ENCODE data around the gene CCR6.
"Not testable (repeated sequence)": the region's sequence is repeated elsewhere in the genome, so short reads cannot be mapped to it uniquely, and the experiment has no call there.

The CCR6 gene

GRCh38 chr6:167141667-167142432, 19.0 kb downstream of the CCR6 start:
- no peak for DNase-seq (ENCODE audit: low read depth, low spot score)

GRCh38 chr6:167142433-167142761, 19.5 kb downstream of the CCR6 start:
- no peak for DNase-seq (ENCODE audit: low read depth, low spot score)

GRCh38 chr6:167143041-167143440, 20.1 kb downstream of the CCR6 start:
- DNase-seq (ENCODE audit: low read depth, low spot score) = no peak

GRCh38 chr6:167145461-167145860, 22.6 kb downstream of the CCR6 start:
- DNase-seq (ENCODE audit: low read depth, low spot score) = no peak

GRCh38 chr6:167146135-167146534, 23.2 kb downstream of the CCR6 start:
- no peak for DNase-seq (ENCODE audit: low read depth, low spot score)

GRCh38 chr6:167146977-167147376, 24.1 kb downstream of the CCR6 start:
- DNase-seq (ENCODE audit: low read depth, low spot score) = no peak

GRCh38 chr6:167148021-167148420, 25.1 kb downstream of the CCR6 start:
- no peak for DNase-seq (ENCODE audit: low read depth, low spot score)

- no peak for DNase-seq (ENCODE audit: low read depth, low spot score)
Measured at GRCh38 chr6:167148997-167149396, 26.1 kb downstream of the CCR6 start.

GRCh38 chr6:167150941-167151549, 28.1 kb downstream of the CCR6 start:
- no peak for DNase-seq (ENCODE audit: low read depth, low spot score)

- DNase-seq (ENCODE audit: low read depth, low spot score) = no peak
Measured at GRCh38 chr6:167151648-167152047, 28.8 kb downstream of the CCR6 start.

- no peak for DNase-seq (ENCODE audit: low read depth, low spot score)
Measured at GRCh38 chr6:167152862-167153261, 30.0 kb downstream of the CCR6 start.

GRCh38 chr6:167153521-167153959, 30.6 kb downstream of the CCR6 start:
- no peak for DNase-seq (ENCODE audit: low read depth, low spot score)

GRCh38 chr6:167154291-167154690, 31.4 kb downstream of the CCR6 start:
- no peak for DNase-seq (ENCODE audit: low read depth, low spot score)

- no peak for DNase-seq (ENCODE audit: low read depth, low spot score)
Measured at GRCh38 chr6:167154895-167155294, 32.0 kb downstream of the CCR6 start.

- no peak for DNase-seq (ENCODE audit: low read depth, low spot score)
Measured at GRCh38 chr6:167157414-167157813, 34.5 kb downstream of the CCR6 start.

GRCh38 chr6:167157863-167158262, 35.0 kb downstream of the CCR6 start, which contains the start of gene GPR31:
TSS of gene GPR31 (minus strand) at chr6:167157980. CDS start at chr6:167157831, 149 bp downstream.
- DNase-seq (ENCODE audit: low read depth, low spot score) = no peak

- no peak for DNase-seq (ENCODE audit: low read depth, low spot score)
Measured at GRCh38 chr6:167161851-167162467, 39.1 kb downstream of the CCR6 start.

GRCh38 chr6:167162591-167162990, 39.7 kb downstream of the CCR6 start:
- DNase-seq (ENCODE audit: low read depth, low spot score) = no peak

- DNase-seq (ENCODE audit: low read depth, low spot score) = no peak
Measured at GRCh38 chr6:167163476-167164011, 40.6 kb downstream of the CCR6 start.

GRCh38 chr6:167164261-167164660, 41.4 kb downstream of the CCR6 start:
- no peak for DNase-seq (ENCODE audit: low read depth, low spot score)

GRCh38 chr6:167165858-167166471, 43.1 kb downstream of the CCR6 start:
- DNase-seq (ENCODE audit: low read depth, low spot score) = no peak

GRCh38 chr6:167167699-167168098, 44.8 kb downstream of the CCR6 start:
- not testable (repeated sequence) for DNase-seq (ENCODE audit: low read depth, low spot score)

Data from activated CD4-positive, CD25-positive, alpha-beta regulatory T cell treated with anti-CD3 and anti-CD28 coated beads, Interleukin-2, amount 50 U/mL, for 16 hours (primary cell).